Lower leg skin (tissue), 4 donors: ENCODE measurements around the gene CDC37. TPM values are rescaled to one million over a fixed set of nuclear protein-coding genes. Genes with fewer than 3 reads are reported as not detected.

ENCODE experiments used
- DNase-seq, 2 donors: peaks; one replicate each; pipeline ENCODE4 v3.0.0-alpha.2; 2019; ENCODE audit warnings: low spot score in 2 of 2
- H3K4me3 ChIP-seq: fragments of 200-600 bp; sonication (generic); 2 replicates; pipeline ENCODE4 v1.5.1; 2017; ENCODE audit warnings: mild to moderate bottlenecking, low read depth; ENCODE audit not compliant: poor library complexity, severe bottlenecking
- CTCF ChIP-seq, 3 donors: fragments of 450-650 bp; IDR thresholded peaks; one replicate each; pipeline ENCODE4 v1.5.1; 2016; ENCODE audit warnings: antibody characterized with exemption in 3 of 3, mild to moderate bottlenecking in 3 of 3, moderate library complexity in 2 of 3
- POLR2A ChIP-seq, 2 donors: fragments of 450-650 bp; IDR thresholded peaks; one replicate each; pipeline ENCODE4 v1.6.1; 2016 to 2017; ENCODE audit warnings: antibody characterized with exemption in 2 of 2, mild to moderate bottlenecking in 1 of 2, moderate library complexity in 1 of 2
- WGBS, 2 donors: methylation state at CpG; one replicate each; pipeline ENCODE4 v1.1.5; 2018; 5-methylcytosine and 5-hydroxymethylcytosine counted together
- intact Hi-C: fragments of 100-400 bp; cut with DNase I; formaldehyde crosslinking; loops from one replicate; pipeline ENCODE4 v1.15.0; 2023; ENCODE audit warnings: low total_unique reads
- microRNA counts, 2 donors: library from miRNA; unstranded; fragments of <30 nt; microRNA quantifications; one replicate each; lab custom pipeline; 2016
- microRNA-seq, 2 donors: library from miRNA; unstranded; fragments of <30 nt; microRNA quantifications; one replicate each; pipeline ENCODE4, GENCODE V29; 2016; ENCODE audit warnings: borderline replicate concordance in 2 of 2, borderline number of aligned reads in 1 of 2
- total RNA-seq, 4 donors: library from RNA; depleted of rRNA; stranded (reverse); fragments of >200 nt; gene quantifications; one replicate each; pipeline ENCODE4 v1.1.0, GENCODE V29; 2016

The CDC37 gene
- total RNA-seq, 4 donors from 2014 or later, result 92.8 to 142 (median 120) TPM

GRCh38 chr19:10352764-10353671, 50.3 kb downstream of the CDC37 start:
- intact Hi-C loops, result no loop called here
- peak in 1 of 2 donors; percentile 22 for DNase-seq
- WGBS, 2 donors, result 79 to 82% methylated on average over 49 to 63 of the region's 63 CpGs
- no peak overlapping the region for H3K4me3 ChIP-seq
- no peak for TF ChIP-seq CTCF (IDR thresholded peaks at IDR 0.05)
- no peak for TF ChIP-seq POLR2A (IDR thresholded peaks at IDR 0.05)

- 66 to 77% methylated on average over 10 of the region's 10 CpGs for WGBS, 2 donors
- intact Hi-C loops, result no loop called here
- no peak for DNase-seq
- TF ChIP-seq POLR2A (IDR thresholded peaks at IDR 0.05) (no peak), CTCF (IDR thresholded peaks at IDR 0.05) (no peak)
- H3K4me3 ChIP-seq, result no peak overlapping the region
Observed at GRCh38 chr19:10346509-10346908, 56.8 kb downstream of the CDC37 start.

- no peak for TF ChIP-seq POLR2A (IDR thresholded peaks at IDR 0.05)
- no peak for TF ChIP-seq CTCF (IDR thresholded peaks at IDR 0.05)
- WGBS, 2 donors, result 77 to 85% methylated on average over 10 of the region's 10 CpGs
- DNase-seq, result no peak
- H3K4me3 ChIP-seq, result no peak overlapping the region
- intact Hi-C loops, result no loop called here
Observed at GRCh38 chr19:10344780-10345179, 58.6 kb downstream of the CDC37 start.

GRCh38 chr19:10343495-10343894, 59.8 kb downstream of the CDC37 start:
- DNase-seq, result no peak
- intact Hi-C loops, result no loop called here
- no peak for TF ChIP-seq POLR2A (IDR thresholded peaks at IDR 0.05)
- no peak for TF ChIP-seq CTCF (IDR thresholded peaks at IDR 0.05)
- 66 to 69% methylated on average over 2 of the region's 2 CpGs for WGBS, 2 donors
- H3K4me3 ChIP-seq, result no peak overlapping the region

MicroRNAs within 50 kb of the gene (microRNA counts, 767-probe panel; counts per million panel counts)
- 0 to 358 counts per million in 2 donors for microRNA hsa-miR-1181 (lab: Ali Mortazavi, UCI)

Small RNA genes lying within 50 kb of the gene (microRNA-seq; reads per million reads assigned to microRNA genes)
- gene MIR1181, result 0 reads per million in 2 donors

Other genes with a start within 250 kb of the CDC37 start
- gene DNMT1, start 208.6 kb downstream of the CDC37 start, total RNA-seq, result 10 to 100 TPM; 13.2 to 38.4 (median 32.0) TPM
- gene S1PR2, start 172.2 kb downstream of the CDC37 start, total RNA-seq, result 10 to 100 TPM in 2 of 4 donors, 1 to 10 TPM in 2; 4.5 to 11.4 (median 8.2) TPM
- 10 to 100 TPM; 77.2 to 90.8 (median 83.5) TPM for gene MRPL4, start 151.3 kb downstream of the CDC37 start, total RNA-seq
- gene ICAM1, start 132.4 kb downstream of the CDC37 start, total RNA-seq, result 10 to 100 TPM in 1 of 4 donors, 1 to 10 TPM in 3; 5.1 to 19.0 (median 6.7) TPM
- gene ICAM4, start 116.6 kb downstream of the CDC37 start, total RNA-seq, result under 1 TPM in 1 of 4 donors, not detected in 3; 0.38 TPM
- gene ICAM5, start 113.6 kb downstream of the CDC37 start, total RNA-seq, result under 1 TPM in 2 of 4 donors, not detected in 2; 0.13 to 0.20 TPM
- gene ZGLP1, start 93.7 kb downstream of the CDC37 start, total RNA-seq, result 1 to 10 TPM in 3 of 4 donors, not detected in 1; 2.2 to 3.8 (median 2.8) TPM
- gene FDX2, start 87.5 kb downstream of the CDC37 start, total RNA-seq, result 10 to 100 TPM; 10.3 to 20.7 (median 18.2) TPM
- 10 to 100 TPM; 14.2 to 22.5 (median 19.2) TPM for gene RAVER1, start 70.0 kb downstream of the CDC37 start, total RNA-seq
- gene ICAM3, start 63.9 kb downstream of the CDC37 start, total RNA-seq, result 10 to 100 TPM in 1 of 4 donors, 1 to 10 TPM in 3; 3.8 to 10.2 (median 5.1) TPM
- 100 to 1,000 TPM in 1 of 4 donors, 10 to 100 TPM in 3; 48.2 to 115 (median 64.8) TPM for gene TYK2, start 23.0 kb downstream of the CDC37 start, total RNA-seq
- gene PDE4A, start 17.0 kb upstream of the CDC37 start, total RNA-seq, result 1 to 10 TPM; 4.1 to 6.8 (median 5.7) TPM
- gene KEAP1, start 99.8 kb upstream of the CDC37 start, total RNA-seq, result 100 to 1,000 TPM in 1 of 4 donors, 10 to 100 TPM in 3; 81.6 to 102 (median 89.0) TPM
- gene S1PR5, start 113.9 kb upstream of the CDC37 start, total RNA-seq, result 10 to 100 TPM; 34.9 to 64.0 (median 42.3) TPM
- gene ATG4D, start 140.4 kb upstream of the CDC37 start, total RNA-seq, result 100 to 1,000 TPM in 1 of 4 donors, 10 to 100 TPM in 3; 58.5 to 106 (median 71.4) TPM
- 10 to 100 TPM; 23.8 to 59.3 (median 29.4) TPM for gene KRI1, start 162.5 kb upstream of the CDC37 start, total RNA-seq
- gene CDKN2D, start 165.4 kb upstream of the CDC37 start, total RNA-seq, result 10 to 100 TPM; 11.4 to 14.8 (median 12.8) TPM
- gene AP1M2, start 183.8 kb upstream of the CDC37 start, total RNA-seq, result 10 to 100 TPM; 61.3 to 70.3 (median 63.8) TPM
- 100 to 1,000 TPM; 100 to 180 (median 129) TPM for gene SLC44A2, start 222.0 kb upstream of the CDC37 start, total RNA-seq